ENCODE measurements around the gene SLCO4A1.
A peak's percentile ranks its signal among the peaks of the same experiment; 100 is the strongest.

The SLCO4A1 gene

DNA sequence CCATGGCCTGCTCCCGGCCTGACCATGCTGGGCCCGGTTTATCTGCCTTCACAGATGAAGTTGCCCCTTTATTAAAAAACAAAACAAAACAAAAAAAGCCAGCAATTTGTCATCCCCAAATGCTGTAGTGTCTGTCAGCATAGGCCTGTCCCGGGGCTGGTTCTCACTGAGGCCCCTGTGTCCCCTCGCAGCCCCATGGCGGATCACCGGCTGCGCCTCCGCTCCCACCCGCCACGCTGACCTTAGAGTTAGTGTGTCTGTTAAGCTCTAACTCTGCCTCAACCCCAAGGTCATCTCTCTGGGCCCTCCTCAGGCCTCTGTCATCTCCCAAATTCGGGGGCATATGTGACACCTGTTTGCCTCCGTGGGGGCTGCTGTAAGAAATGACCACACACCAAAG is 11.1 kb downstream of the SLCO4A1 start:
- no peak for DNase-seq

DNA sequence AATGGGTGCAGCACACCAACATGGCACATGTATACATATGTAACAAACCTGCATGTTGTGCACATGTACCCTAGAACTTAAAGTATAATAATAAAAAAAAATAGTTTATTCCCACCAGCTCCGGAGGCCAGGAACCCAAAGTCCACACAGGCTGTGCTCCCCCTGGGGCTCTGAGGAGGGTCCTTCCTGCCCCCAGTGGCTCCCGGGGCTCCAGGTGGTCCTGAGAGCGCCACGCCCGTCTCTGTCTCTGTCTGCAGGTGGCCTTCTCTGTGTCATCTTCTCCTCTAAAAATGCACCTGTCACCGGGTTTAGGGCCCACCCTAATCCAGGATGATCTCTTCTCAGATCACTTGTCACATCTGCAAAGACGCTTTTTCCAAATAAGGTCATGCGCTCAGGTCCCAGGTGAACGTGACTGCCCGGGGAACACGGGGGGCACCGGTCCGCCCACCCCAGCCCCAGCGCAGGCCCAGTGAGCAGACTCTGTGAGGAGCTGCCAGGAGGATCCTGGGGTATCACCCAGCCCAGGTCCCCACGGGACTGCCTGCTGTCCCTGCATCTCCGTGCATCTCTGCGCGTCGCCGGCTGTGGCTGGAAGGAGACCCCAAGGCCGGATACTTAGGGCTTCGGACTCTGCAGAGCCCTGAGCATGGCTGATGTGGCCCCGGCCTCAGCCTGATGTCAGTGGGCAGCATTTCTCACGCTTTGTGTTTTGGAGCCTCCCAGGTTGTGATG is 11.8 kb downstream of the SLCO4A1 start:
- DNase-seq: peak; percentile 23

DNA sequence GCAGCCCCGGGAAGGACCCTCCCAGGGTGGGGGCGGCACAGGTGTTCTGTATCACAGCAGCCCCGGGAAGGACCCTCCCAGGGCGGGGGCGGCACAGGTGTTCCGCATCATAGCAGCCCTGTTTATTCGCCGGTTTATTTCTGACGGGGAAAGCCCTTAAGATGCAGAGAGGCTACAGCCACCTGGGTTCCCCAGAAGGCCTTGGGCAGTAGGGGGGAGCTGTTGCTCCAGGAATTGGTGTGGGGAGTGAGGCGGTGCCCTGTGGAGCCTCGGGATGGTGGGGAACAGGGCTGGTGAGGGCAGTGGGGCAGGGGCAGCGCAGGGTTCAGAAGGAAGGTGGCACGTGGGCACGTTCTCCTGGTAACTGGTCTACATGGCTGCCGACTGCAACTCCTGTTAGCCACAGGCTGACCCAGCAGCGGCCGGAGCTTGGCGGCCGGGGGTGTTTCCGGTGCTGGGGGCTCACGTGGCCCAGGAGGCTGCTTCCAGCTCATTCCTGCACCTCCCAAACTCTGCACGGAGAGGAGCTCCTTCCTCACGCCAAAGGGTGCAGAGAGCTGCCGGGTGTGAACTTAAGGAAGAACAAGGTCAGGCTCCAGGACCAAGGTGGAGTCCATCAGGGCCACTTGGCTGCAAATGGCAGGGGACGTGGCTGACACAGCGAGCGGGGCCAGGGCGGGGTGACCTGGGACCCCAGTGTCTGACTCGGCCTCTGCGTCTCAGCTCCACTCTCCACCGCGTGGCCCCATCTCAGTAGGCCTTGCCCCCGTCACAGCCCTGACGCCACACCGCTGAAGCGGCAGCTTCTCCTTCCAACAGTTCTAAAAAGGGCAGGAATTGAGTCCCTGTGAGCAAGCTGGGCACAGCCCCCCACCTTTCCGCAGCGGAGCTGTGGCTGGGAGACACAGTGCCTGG is 13.2 kb downstream of the SLCO4A1 start:
- peak; percentile 29 for DNase-seq

DNA sequence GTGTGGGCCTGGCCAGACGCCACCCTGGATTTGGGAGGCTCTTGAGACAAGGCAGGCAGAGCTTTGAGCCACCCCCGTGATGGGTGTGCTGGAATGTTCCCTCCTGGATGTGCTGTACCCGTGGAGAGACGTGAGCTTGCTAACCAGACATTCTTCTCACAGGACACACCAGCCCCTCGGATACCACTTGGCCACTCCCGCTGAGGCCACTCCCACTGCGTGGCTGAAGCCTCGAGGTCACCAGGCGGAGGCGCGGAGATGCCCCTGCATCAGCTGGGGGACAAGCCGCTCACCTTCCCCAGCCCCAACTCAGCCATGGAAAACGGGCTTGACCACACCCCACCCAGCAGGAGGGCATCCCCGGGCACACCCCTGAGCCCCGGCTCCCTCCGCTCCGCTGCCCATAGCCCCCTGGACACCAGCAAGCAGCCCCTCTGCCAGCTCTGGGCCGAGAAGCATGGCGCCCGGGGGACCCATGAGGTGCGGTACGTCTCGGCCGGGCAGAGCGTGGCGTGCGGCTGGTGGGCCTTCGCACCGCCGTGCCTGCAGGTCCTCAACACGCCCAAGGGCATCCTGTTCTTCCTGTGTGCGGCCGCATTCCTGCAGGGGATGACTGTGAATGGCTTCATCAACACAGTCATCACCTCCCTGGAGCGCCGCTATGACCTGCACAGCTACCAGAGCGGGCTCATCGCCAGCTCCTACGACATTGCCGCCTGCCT is 14.1 kb downstream of the SLCO4A1 start:
- no peak for DNase-seq

DNA sequence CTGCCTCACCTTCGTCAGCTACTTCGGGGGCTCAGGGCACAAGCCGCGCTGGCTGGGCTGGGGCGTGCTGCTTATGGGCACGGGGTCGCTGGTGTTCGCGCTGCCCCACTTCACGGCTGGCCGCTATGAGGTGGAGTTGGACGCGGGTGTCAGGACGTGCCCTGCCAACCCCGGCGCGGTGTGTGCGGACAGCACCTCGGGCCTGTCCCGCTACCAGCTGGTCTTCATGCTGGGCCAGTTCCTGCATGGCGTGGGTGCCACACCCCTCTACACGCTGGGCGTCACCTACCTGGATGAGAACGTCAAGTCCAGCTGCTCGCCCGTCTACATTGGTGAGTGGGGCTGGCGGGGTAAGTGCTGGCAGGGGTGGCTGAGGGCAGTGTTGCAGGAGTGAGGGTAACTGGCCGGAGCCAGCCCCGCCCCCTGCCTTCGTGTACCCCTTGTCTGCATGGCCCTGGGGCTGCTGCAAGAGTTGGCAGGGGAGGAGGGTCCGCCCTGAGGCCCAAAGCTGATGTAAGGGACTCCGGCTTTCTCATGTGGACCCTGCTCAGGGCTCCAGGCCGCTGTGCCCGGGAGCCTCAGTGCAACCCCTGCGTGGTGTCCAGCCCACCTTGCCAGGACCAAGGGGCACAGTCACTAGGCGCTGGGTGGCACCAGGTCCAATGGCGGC is 14.8 kb downstream of the SLCO4A1 start:
- DNase-seq: no peak

DNA sequence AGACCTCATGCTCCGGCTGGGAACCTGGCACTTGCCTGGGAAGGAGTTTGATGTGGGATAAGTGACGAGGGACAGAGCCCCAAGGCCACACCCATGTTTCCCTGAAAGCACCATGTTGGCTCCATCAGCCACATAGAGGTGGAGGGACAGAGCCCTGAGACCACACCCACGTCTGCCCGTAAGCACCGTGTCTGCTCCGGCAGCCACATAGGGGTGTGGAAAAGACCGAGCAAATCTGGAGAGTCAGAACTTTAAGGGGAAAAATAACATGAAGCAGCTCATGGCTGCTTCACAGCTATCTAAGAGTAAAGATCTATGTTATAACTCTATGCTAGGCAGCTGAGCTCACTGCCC is 15.3 kb downstream of the SLCO4A1 start:
- no peak for DNase-seq

DNA sequence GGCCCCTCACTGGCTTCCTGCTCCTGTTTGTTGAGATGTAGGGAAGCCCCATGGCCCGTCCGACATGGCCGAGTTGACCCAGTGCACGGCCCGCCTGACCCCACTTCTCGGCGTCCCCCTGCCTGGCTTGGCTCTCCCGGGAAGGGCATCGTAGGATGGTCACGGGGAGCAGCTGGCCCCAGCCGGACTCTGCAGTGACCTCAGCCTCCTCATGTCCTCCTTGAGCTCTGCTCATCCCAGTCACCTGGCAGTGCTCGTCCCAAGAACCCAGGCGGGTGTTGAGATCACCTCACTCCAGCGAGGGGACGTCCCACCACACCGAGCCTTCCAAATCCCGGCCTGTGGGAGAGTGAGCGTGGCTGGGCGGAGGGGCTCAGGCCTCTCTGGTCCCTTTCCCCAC is 15.7 kb downstream of the SLCO4A1 start:
- DNase-seq: no peak

DNA sequence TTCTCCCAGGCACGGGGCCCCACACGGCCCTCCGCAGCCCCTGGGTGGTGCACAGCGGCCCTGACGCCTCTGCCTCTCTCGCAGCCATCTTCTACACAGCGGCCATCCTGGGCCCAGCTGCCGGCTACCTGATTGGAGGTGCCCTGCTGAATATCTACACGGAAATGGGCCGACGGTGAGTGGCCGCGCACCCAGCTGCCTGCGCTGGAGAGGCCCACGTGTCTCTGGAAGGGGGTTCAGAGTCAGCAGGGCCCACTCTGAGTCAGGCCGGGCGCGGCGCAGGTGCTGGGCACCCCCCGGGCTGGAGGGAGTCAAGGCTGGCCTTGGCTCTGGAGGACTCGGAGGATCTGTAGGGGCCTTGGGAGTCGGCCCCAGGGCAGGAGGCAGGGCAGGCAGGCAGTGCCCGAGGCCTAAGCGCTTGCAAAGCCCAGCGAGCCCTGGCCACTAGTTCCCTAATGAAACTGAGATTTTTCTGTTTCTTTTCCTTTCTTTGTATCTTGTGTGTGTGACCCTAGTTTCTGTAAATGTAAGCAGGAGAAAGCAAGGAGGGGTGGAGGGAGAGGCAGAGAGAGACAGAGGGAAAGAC is 16.4 kb downstream of the SLCO4A1 start:
- no peak for DNase-seq

DNA sequence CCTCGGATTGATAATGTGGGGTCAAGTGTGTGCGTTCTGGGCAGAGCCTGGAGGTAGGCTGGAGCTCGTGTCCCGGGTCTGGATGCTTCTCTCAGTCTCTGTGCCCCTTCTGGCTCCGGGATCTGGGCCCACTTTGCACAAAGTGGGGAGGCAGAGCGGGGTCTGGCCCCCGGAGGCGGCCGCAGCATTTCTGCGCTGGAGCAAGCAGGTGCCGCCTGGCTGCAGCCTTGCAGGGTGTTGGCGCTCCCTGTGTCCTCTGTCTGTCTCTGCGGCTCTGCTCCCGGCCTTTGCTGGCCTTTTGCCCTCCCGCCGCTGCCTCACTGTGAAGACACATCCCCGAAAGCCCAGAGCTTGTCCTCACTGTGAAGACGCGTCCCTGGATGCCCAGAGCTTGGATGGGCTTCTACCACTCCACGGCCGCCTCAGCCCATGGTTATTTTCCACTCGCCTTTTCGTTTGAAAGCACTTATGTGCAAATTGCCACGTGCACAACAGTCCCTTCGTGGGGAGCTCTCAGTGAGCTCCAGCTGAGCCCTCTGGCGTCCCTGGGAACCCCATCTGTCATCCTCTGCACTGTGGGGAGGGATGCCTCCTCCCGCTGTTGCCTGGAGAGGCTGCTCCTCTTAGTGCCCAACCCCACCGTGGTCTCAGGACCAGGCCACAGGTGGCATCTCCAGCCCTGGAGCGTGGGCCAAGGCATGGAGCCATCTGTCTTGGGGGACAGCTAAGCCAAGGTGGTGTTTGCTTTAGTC is 17.4 kb downstream of the SLCO4A1 start:
- peak; percentile 27 for DNase-seq

DNA sequence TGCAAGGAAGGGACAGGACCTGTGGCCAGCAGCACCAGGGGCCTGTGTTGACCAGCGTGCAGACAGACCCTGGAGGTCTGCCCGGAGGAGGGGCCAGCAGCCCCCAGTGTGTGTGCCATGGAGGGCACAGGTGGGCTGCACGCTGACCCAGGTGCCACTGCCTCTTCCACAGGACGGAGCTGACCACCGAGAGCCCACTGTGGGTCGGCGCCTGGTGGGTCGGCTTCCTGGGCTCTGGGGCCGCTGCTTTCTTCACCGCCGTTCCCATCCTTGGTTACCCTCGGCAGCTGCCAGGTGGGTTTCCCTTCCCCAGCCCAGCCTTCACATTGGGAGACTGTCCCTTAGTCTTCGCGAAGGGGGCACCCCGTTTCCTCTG is 17.9 kb downstream of the SLCO4A1 start:
- DNase-seq: no peak

DNA sequence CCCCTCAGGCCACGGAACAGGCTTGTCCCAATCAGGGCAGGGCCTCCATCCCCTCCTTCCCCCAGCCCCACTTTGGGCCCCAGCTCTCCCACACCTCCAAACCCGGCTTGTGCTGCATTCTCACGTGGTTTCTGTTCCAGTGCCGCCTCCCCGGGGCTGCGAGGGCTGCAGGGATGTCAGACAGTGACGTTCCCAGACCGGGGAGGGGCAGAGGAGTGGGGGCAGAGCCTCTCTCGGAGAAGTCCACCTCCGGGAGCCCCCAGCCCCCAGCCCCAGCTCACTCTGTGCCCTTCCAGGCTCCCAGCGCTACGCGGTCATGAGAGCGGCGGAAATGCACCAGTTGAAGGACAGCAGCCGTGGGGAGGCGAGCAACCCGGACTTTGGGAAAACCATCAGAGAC is 18.5 kb downstream of the SLCO4A1 start:
- no peak for DNase-seq

DNA sequence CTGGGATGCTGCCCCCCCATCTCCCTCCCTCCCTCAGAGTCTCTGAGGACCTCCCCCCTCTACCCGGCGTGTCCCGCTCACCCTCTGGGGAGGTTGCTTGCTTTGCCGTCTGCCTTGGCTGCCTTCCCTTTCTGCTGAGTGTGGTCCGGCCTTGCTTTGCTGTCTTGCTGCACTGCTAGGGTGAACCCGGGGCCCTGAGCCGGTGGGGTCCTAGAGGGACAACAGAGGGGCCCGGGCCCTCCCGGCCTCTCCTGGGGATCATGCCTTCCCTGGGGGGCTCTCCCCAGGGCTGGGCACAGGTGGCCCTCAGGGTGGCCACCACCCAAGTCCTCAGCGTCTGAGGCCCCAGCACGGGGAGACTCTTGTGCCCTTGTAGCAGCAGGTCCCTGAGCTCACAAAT is 19.3 kb downstream of the SLCO4A1 start:
- no peak for DNase-seq

DNA sequence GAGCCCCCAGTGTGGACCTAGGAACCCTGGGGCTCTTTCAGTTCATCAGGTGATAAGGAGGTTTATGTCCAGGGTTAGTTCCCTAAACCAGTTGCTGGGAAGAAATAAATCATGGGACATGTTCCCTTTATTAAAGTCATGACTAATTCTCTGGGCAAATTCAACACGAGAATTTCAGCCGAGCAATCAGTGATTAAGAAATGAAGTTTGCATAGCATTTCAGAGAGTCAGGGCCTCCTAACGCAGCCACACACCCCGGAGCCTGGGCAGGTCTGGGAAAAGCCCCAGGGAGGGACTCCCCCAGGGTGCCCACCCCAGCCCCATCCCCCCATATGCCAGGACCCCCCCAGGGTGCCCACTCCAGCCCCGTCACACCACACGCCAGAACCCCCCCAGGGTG is 20.1 kb downstream of the SLCO4A1 start:
- no peak for DNase-seq

DNA sequence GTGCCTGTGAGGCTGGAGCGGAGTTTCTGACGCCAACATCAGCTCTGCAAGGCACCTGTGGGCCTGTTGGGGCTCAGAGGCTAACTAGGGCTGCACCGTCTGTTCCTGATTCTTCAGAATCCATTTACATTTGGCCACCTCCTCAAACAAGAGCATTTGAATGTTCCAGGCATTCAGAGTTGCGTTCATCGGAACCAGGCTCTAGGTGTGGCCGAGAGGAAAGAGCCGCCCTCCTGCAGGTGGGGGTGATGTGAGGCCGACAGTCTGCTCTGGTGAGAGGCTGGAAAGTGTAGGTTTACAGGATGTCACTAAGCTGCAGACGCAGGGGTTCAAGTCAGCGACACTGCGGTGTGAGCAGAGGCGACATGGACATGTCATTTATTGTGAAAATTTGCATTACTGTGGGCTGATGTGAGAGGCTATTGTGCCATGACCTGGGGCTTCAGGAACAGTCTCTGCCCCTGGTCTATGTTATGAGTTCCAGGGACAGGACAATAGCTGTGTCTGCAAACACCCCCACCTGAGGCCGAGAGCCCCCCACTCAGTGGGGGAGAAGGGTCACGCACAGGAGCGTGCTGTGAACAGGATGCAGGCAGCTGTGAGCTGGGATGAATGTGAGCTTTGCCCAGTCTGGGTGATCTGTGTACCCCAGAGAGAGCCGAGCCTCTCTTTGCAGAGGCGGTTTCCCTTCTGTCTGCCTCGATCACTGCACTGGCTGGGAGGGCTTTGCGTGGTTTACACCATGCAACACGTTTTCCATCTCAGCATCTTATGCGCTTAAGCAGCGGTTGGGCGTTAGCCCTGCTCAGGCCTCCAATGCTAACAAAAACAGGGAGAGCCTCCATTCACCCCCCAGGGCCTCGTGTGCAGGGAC is 21.1 kb downstream of the SLCO4A1 start:
- DNase-seq: no peak

DNA sequence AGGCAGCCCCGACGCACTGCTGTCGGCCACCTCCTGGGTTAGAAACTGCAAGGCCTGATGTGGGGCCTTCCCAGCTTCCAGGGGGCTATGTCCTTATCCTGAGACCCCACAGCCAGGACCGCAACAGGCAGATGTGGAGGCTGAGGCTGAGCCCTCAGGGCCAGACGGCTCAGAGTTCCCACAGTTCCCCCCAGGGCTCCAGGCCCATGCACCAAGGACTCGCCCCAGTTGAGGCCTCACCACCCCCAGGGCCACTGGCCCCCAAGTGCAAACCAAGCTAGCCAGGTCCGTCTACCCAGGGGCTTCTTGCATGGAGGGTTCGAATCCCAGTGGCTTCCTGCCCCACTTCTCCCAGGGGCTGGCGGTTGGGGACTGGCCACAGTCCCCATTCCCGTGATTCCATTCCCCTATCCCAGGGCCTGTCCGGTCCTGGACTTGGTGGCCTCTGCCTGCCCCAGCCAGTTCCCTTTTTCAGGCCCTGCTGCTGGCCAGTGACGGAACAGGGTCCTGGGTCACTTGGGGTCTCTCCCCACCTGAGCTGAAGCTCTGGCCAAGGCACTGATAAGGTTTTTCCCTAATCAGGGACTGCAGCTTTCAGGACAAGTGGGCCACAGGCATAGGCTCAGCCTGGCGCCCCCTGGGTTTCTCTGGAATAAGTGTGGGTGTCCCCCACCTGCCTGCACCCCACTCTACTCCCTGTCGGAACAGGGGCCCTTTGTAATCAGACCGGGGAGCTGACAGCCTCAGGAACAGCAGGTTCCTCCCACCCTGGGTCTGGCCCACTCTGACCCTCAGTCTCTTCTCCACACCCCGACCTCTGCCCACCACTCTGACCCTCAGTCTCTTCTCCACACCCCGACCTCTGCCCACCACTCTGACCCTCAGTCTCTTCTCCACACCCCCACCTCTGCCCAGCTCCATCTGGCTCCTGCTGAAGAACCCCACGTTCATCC is 22.0 kb downstream of the SLCO4A1 start:
- DNase-seq: no peak

DNA sequence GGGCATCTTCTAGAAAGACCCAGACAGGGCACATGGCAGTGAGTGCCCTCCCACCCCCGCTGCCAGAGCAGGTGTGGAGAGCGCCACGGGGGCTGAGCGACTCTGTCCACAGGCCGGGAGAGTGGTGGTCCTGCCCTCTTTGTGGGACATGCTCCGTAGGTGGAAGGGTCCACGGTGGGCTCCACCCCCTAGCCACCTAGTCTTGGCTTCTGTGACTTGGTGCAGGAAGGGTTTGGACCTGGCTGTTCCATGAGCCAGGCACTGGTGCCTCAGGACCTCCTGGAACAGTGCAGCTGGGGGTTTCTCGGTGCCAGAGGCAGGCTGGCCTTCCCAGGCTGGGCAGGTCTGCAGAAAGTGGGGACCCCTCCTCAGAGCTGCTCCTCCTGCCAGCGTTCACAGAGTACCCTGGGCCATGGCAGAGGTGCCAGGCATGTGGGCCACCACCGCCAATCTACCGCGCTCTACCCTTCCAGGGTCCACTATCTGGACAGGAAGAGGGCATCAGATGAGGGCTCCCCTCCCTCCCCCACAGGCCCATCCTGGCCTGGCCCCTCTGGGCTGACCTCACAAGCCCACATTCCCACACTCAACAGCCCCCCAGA is 23.0 kb downstream of the SLCO4A1 start:
- DNase-seq: no peak

DNA sequence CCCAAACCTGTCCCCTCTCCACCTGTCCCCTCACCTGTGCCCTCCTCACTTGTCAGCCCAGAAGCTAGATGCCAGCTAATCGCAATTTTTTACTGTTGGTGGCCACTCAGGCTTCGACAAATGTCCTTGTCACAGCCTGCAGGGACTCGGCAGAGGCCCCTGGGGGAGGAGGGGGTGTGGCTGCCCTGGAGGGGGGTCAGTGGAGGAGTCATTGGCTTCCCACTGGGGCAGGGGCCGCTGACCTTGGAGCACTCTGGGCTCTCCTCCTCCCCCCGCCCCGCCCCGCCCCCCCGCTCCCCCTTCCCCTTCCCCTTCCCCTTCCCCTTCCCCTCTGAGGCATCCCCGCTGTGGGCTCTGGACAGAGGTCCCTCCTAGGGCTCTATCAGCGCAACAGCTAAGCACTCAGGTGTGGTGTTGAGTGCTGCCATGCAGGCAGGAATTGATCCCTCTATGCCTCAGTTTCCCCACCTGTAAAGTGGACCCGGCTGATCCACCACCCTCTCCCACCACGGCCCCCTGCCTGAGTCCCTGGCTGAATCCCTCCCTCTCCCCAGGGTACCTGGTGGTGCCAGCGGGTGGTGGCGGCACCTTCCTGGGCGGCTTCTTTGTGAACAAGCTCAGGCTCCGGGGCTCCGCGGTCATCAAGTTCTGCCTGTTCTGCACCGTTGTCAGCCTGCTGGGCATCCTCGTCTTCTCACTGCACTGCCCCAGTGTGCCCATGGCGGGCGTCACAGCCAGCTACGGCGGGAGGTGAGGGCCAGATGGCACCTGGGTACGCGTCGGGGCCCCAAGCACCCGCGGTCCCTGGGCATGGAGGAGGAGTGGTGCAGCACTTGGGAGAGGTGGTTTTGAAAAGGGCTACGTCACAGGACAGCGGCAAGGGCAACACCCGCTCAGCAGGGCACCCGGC is 23.8 kb downstream of the SLCO4A1 start:
- DNase-seq: no peak
